GM19239 (cell line): ENCODE data around the gene KXD1.
"Not testable (repeated sequence)": the region's sequence is repeated elsewhere in the genome, so short reads cannot be mapped to it uniquely, and the experiment has no call there.

Experiments
- DNase-seq: peaks from one replicate; pipeline ENCODE4 v3.0.0; 2011; ENCODE audit warnings: low spot score; ENCODE audit not compliant: insufficient read length
- FAIRE-seq: peaks from 2 replicates; lab custom pipeline; 2011; peaks lifted over from hg19 to GRCh38; lab: Jason Lieb, UNC

Gene KXD1

DNA sequence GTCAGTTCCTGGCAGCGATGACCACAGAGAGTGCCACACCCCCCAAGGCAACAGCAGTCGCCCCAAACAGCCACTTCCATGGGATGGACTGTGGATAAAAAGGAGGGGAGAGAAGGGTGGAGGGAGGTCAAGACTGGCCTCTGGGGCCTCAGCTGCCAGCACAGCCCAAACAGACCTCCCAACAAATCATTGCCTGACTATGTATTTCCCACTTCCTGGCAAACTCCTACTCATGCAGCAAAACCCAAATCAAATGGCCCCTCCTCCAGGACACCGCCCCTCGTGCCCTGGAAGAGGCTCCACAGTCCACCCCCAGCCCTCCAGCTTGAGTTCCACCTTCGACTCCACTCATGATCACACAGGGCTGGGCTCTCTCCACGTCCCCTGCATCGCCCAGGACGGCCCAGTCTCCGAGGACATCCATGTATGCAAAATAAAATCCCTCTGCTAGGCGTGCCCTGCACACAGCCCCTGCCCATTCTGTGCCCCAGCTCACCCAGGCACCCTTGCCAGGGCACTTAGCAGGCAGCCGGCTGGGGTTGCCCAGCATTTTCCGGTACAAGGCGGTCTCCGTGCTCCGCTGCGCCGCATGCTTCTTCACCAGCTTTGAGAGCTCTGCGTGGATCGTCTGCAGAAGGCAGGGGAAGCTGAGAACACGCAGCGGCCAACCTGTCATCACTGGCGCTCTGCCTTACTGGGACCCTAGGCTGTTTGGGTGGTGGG is 25.3 kb upstream of the KXD1 start:
- FAIRE-seq, result no peak
- no peak for DNase-seq

DNA sequence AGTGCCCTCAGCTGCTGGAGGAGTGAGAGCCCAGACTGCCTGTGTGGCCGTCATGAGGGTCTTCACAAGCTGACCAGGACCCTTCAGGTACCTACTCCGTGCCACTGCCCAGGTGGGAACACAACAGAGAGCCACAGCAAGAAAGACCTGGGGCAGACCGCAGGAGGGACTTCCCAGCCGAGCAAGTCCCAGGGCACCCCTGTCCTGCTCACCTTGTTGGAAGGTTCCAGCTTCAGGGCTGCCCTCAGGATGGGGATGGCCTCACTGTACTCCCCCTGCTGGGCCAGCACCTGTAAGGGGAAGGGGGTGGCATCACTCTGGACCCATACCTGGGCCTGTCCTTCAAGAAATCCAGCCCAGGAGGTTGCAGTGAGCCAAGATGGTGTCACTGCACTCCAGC is 24.6 kb upstream of the KXD1 start:
- FAIRE-seq, result no peak
- no peak for DNase-seq

DNA sequence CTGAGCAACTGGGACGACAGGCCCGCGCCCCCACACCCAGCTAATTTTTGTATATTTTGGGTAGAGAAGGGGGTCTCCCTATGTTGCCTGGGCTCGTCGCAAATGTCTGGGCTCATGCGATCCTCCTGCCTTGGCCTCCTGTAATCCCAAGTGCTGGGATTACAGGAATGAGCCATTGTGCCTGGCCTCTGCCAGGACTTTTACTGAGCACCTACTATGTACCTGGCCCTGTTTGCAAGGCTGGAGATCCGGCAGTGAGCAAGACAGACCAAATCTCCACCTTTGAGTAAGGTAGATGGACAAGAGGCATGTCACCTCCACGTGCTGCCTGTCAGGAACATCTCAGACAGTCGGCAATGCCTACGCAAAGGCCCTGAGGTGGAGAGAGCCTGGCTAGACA is 21.2 kb upstream of the KXD1 start:
- DNase-seq (no peak), FAIRE-seq (no peak)

DNA sequence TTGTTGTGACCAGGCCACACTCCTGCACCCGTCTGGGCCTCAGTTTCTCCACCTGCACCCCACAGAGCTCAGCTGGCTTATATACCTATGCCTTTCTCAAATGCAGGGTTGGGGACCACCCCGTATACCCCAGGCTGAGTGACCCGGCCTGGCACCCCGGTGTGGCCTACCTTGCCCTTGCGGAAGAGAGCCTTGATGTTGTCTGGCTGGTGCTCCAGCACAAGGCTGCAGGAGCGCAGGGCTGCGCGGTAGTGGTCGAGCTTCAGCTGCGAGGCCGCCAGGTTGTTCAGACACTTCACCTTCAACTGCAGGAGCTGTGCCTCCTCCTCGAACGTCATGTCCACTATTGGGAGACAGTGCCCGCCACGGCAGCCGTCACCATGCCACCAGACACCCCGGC is 20.2 kb upstream of the KXD1 start:
- no peak for DNase-seq
- no peak for FAIRE-seq

DNA sequence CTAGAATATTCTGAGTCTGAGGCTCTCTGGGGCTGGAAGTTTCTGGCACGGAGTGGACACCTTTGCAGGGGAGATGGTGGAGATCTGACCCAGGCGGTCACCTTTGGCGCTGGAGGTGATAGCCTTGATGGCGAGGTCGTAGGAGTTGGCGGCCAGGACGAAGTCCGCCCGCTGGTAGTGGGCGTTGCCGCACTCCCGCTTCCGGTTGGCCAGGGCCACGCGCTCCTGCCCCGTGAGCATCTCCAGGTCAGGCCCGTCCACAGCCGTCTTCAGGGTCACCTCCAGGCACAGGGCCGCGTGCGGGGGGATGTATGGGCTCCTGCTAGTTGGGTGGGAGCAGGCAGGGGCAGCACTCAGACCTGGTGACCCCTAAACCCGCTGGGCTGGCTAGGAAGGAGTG is 19.6 kb upstream of the KXD1 start:
- FAIRE-seq, result no peak
- DNase-seq, result no peak

DNA sequence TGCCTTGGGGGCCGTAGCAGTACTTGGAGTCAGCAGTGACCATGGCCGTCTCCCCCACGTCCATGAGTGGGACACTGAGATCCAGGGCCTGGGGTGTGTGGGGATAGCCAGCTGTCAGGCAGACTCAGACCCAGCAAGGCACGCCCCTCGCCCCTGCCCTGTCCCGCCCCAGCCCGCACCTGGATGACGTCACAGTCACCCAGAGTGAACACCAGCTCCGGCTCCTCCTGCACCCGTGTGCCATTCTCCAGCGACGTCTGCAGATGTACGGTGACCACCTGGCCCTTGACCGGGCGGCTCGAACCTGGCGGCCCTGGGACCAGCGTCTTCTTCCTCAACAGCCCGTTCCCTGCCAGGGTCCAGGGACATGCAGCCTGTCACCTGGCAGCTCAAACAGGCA is 18.3 kb upstream of the KXD1 start:
- no peak for FAIRE-seq
- DNase-seq, result no peak

DNA sequence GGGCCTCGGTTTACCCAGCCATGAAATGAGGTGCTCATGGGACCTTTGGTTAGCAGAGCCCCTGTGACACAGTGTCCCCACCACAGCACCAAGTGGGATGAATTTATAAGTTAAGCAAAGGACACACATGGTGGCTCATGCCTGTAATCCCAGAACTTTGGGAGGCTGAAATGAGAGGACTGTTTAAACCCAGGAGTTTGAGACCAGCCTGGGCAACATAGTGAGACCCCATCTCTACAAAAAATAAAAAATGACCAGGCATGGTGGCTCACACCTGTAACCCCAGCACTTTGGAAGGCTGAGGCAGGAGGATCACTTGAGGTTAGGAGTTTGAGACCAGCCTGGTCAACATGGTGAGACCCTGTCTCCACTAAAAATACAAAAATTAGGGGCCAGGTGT is 17.5 kb upstream of the KXD1 start:
- not testable (repeated sequence) for DNase-seq, FAIRE-seq

DNA sequence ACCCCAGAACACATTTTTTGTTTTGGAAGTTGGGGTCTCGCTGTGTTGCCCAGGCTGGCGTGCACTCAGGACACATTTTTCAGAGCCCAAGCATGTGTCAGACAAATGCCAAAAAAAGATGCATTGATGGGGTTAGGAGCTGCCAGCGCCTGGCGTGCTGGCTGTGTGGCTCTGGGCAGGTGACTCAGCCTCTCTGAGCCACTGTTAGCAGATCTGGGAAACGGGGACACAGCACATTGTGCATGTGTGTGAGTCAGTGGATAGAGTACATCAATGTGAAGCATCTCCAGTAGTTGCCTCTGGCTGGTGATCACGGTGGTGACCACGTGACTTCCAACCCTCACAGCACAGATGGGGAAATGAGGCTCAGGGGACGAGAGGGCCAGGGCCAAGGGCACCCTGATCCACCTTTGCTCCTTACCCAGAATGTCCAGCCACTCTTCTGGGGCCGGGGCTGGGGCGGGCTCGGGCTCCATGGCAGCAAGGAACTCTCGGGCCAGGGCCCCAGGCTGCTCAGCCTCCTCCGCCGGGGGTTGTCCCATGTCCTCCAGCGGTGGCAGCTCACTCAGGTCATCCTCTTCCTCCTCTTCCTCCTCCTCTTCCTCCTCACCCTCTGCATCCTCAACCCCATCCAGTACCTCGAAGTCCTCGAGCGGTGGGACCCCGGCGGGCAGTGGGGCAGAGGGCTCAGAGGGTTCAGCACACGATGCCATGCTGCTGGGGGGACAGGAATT is 16.2 kb upstream of the KXD1 start:
- FAIRE-seq (no peak), DNase-seq (no peak)

DNA sequence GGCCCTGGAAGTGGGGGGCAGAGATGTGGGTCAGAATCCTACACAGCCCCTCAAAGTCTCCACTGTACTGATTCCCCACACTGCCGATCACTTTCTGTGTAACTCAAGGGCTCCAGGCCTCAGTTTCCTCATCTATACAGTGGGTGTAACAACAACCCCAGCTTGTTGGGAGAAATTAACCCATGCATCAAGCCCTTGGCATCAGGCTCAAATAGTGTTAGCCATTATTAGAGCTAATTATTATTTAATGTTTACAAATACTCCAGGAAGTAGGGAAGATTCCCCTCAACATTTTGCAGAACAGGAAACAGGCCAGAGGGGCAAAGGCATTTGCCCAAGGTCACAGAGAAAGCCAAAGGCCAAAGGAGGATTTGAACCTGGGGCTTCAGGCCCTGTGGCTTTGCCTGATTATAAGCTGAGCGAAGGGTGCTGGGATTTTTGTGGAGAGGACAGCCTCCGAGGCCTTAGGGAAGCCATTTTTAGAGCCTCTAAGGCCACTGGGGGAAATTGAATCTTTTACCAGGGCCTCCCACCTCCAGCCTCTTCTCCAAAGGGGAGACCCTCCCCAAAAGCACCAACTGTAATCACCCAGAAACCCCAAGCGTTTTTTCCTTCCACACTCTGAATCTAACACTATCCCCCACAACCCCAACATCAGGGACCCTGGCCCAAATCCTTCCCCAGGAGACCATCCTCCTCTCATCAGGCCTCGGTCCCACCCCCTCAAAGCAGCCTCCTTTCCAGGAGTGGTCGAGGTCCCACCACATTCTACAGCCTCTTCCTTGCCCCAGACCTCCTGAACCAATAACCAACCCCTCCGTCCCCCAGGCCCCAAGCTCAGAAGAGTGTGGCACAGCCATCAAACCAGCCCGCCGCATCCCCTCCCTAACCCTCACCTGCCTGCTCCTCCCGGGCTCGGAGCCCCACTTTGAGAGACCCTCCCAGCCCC is 15.4 kb upstream of the KXD1 start:
- FAIRE-seq (no peak), DNase-seq (no peak)

DNA sequence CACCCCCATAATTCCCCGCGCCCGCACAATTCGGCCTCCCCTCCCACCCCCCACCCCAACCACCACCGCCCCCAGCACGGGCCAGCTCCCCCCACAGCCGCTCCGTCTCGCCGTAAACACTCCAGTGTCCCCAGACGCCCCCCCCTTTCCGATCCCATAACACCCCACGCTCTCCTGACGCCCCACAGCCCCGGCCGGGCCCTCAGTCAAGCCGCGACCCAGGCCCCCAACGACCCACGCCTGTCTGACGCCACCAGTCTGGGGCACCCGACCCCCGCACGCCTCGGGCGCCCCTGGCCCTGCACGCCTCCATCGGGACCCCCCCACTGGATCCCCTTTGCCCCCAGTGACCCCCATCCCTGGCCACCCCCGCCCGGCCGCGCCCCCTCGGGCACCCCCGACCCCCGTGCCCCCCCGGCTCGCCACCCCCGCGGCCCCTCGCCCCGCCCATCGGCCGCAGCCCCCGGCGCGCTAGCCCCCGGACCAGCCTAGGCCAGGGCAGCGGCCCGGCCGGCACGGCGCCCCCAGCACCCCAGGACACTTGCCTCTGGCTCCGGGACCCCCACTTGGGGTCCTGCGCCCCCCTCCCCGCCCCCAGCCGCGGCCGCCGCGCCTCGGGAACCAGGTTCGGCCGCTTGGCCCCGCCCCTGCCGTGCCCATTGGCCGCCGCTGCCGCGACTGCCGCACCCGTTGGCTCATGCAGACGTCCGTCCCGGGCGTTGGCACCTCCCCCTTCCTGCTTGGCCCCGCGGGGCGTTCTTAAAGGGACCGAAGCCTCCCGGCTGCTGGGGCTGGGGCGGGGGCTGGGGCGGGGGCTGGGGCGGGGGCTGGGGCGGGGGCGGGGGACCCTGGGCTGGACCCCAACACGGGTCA is 14.5 kb upstream of the KXD1 start, which contains the start of gene FKBP8:
Gene FKBP8 (minus strand): TSS at position 633 of the 873 bp plus-strand sequence. CDS start 1,603 bp downstream, outside the sequence.
- peak; percentile 99 for DNase-seq
- peak; percentile 71 for FAIRE-seq

DNA sequence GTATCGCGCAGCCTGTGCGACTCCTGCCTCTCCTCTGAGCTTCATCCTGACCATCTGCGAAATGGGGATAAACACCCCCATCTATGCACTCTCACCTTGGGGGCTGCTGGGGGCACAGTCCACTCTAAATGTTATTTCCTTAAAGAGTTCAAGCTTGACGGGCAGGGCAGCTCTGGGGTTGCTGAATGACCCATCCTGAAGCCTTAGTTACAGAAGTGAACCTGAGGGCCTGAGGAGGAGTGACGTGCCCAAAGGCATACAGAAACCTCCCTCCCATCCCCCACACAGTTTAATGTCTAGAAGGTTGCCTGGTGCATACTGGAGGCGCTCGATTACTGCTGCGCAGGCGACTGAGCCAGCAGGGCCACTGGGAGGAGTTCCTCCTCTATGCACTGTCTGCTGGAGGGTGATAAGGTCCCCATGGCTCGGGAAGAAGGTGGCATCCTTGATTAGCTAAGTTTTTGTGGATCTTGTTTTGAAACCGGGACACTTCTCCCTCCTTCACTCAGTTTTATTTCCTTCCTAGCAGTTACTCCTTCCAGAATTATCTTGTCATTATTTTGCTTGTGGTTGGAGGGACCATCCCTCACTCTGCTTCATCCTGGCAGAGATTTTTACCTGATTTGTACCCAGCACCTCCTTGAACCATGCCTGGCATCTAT is 13.7 kb upstream of the KXD1 start:
- FAIRE-seq (peak; percentile 67), DNase-seq (peak; percentile 78)

DNA sequence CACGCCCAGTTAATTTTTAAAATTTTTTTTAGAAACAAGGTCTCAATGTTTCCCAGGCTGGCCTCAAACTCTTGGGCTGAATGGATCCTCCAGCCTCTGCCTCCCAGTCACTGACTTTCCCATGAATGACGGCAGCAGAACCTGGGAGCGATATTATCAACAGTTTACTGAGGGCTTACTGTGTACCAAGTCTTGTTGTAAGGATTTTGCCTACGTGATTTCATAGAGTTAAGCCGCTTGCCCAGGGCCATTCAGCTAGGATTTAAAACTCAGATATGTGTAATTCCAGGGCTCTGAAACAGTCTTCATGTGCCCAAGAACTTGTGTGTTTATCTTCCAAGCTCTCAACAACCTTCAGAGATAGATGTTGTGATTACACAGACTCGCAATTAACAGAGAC is 6.0 kb upstream of the KXD1 start:
- no peak for DNase-seq

DNA sequence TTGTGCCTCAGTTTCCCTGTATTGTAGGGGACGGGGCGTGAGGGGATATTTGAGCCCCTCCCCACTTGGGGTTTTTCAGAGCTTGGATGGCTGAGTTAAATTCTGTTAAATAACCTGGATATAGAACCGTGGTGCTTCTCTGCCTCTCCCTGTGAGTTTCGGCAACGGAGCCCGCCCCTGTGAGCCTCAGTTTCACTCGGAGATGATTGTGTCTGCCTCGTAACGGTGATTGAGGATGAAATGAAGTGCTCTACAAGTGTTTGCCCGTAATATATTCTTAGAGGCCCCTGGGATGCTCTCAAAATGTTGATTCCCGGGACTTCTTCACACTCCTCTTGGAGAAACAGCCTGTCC is 509 bp downstream of the KXD1 start:
- FAIRE-seq (peak; percentile 78), DNase-seq (no peak)

More for the DNA sequence above, 6.0 kb upstream of the KXD1 start:
- FAIRE-seq, result no peak

DNA sequence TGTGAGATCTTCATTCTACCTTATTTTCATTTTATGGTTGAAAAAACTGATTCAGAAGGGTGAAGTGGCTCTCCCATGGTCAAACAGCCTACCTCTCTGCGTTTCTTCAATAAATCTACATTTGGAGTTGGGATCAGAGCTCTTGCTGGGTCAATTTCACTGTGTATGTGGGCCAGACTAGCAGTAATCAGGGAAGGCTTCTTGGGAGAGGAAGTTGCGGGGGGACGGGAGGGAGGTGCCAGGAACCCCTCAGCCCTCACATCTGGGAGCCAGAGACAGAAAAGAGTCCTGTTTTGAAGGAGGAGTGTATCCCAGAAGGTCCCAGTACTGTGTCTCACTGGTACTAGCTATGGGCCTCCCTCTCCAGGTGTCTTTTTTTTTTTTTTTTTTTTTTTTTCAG is 934 bp downstream of the KXD1 start:
- FAIRE-seq, result no peak
- DNase-seq, result no peak

DNA sequence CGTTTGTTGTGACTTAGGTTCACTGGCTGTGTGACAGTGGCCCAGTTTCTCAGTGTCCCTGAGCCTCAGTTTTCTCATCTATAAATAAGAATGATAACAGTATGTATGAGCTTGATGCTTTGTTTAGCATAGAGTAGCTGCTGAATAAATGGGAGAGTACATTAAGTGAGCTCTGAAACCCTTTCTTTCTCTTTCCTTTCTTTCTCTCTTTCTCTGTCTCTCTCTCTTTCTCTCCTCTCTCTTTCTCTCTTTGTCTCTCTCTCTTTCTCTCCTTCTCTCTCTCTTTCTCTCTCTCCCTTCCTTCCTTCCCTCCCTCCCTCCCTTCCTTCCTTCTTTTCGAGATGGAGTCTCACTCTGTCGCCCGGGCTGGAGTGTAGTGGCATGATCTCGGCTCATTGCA is 2.0 kb downstream of the KXD1 start:
- no peak for FAIRE-seq
- DNase-seq, result no peak

DNA sequence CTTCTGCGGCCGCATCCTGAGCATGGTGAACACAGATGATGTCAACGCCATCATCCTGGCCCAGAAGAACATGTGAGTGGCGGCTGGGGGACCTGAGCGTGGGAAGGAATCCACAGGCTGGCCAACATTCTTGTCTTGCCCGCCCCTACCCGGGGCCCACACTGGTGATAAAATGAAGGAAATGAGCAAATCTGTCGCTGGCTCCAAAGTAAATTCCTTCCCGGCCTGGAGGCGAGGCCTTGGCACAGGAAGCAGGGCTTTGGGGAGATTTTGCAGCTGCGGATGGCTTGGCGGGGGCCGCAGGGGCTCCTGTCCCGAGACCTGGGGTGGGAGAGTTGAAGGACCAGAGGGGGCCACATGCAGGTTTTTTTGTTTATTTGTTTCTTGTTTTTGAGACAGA is 4.4 kb downstream of the KXD1 start:
- DNase-seq (no peak), FAIRE-seq (no peak)

DNA sequence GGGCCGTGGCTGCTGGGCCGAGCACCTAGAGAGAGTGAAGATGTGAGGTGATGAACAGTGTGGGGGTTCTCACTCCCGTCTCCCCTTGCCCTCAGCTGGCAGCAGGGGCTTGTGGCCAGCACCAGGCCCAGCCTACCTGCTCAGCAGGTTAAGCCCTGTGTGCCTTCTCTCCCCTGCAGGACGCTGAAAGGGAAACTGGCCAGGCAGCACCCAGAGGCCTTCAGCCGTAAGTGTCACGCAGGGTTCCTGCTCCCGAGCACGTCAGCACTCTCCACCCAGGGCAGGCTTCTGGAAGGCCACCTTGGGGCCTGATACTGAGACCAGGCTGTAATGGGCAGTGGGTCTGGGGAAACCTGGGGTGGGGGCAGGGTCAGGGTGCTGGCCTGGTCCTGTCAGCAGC is 9.3 kb downstream of the KXD1 start:
- no peak for FAIRE-seq

DNA sequence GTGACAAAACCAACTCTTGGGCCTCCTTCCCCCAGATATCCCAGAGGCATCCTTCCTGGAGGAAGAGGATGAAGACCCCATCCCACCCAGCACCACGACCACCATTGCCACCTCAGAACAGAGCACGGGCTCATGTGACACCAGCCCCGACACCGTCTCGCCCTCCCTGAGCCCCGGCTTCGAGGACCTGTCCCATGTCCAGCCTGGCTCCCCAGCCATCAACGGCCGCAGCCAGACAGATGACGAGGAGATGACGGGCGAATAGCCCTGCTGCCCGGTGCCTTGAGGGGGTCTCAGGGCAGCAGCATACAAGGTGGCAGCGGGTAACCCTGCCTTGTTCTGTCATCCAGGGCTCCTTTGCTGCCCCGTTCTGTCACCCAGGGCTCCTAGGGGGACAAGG is 10.7 kb downstream of the KXD1 start:
- FAIRE-seq, result no peak
- no peak for DNase-seq

More for the DNA sequence above, 9.3 kb downstream of the KXD1 start:
- no peak for DNase-seq
